Activated T-cell treated with anti-CD3 and anti-CD28 coated beads, Interleukin-2, amount 50 U/mL, for 48 hours (primary cell): ENCODE measurements around the gene TIAM2.

Experiments used
- DNase-seq, 2 experiments: peaks; one replicate each; pipeline ENCODE4 v3.0.0-alpha.2; 2020

Gene TIAM2

GRCh38 chr6:155026706-155027045 is 31.6 kb downstream of the TIAM2 start:
- no peak for DNase-seq

- no peak for DNase-seq
These were observed 35.1 kb downstream of the TIAM2 start for GRCh38 chr6:155030148-155030720.

GRCh38 chr6:155031091-155031490 is 36.0 kb downstream of the TIAM2 start:
- DNase-seq: no peak

- DNase-seq: no peak
These were observed 38.1 kb downstream of the TIAM2 start for GRCh38 chr6:155033021-155033791.

GRCh38 chr6:155036907-155037306 is 41.8 kb downstream of the TIAM2 start:
- DNase-seq: no peak

GRCh38 chr6:155038104-155038503 is 43.0 kb downstream of the TIAM2 start:
- DNase-seq: no peak

GRCh38 chr6:155038527-155038926 is 43.4 kb downstream of the TIAM2 start:
- DNase-seq: no peak

- DNase-seq: no peak
These were observed 44.5 kb downstream of the TIAM2 start for GRCh38 chr6:155039618-155040017.

- no peak for DNase-seq
These were observed 45.0 kb downstream of the TIAM2 start for GRCh38 chr6:155040154-155040553.

- DNase-seq: no peak
These were observed 46.0 kb downstream of the TIAM2 start for GRCh38 chr6:155040901-155041650.

- no peak for DNase-seq
These were observed 46.7 kb downstream of the TIAM2 start for GRCh38 chr6:155041741-155042279.

GRCh38 chr6:155042983-155043382 is 47.9 kb downstream of the TIAM2 start:
- DNase-seq: no peak

GRCh38 chr6:155045561-155046404 is 50.7 kb downstream of the TIAM2 start:
- DNase-seq: no peak

GRCh38 chr6:155047523-155047922 is 52.4 kb downstream of the TIAM2 start:
- no peak for DNase-seq

- DNase-seq: peak; percentile 61 to 64
These were observed 55.2 kb downstream of the TIAM2 start for GRCh38 chr6:155050311-155050710.

- no peak for DNase-seq
These were observed 59.6 kb downstream of the TIAM2 start for GRCh38 chr6:155054491-155055250.

- no peak for DNase-seq
These were observed 60.6 kb downstream of the TIAM2 start for GRCh38 chr6:155055729-155056128.

- DNase-seq: no peak
These were observed 61.6 kb downstream of the TIAM2 start for GRCh38 chr6:155056756-155057155.

- DNase-seq: no peak
These were observed 66.3 kb downstream of the TIAM2 start for GRCh38 chr6:155061381-155061780.

- no peak for DNase-seq
These were observed 67.8 kb downstream of the TIAM2 start for GRCh38 chr6:155062866-155063341.

- no peak for DNase-seq
These were observed 69.2 kb downstream of the TIAM2 start for GRCh38 chr6:155064303-155064702.

- DNase-seq: no peak
These were observed 71.2 kb downstream of the TIAM2 start for GRCh38 chr6:155066361-155066760.
